Mucosa of descending colon (tissue), 3 donors: ENCODE measurements around the gene MYO6. TPM values are rescaled to one million over a fixed set of nuclear protein-coding genes. Genes with fewer than 3 reads are reported as not detected.

Experiments used
- ATAC-seq: fragments of 200-7000 bp; cut with Tn5 transposase; one replicate; pipeline ENCODE4 v1.9.1; 2020; ENCODE audit warnings: mild to moderate bottlenecking, moderate library complexity
- DNase-seq, 3 donors: peaks; one replicate each; pipeline ENCODE4 v3.0.0-alpha.2; 2020
- H3K36me3 ChIP-seq: fragments of 200-600 bp; one replicate; pipeline ENCODE4 v1.8.0; 2021; ENCODE audit warnings: low read depth, mild to moderate bottlenecking
- H3K4me1 ChIP-seq: fragments of 200-600 bp; one replicate; pipeline ENCODE4 v1.8.0; 2021; ENCODE audit warnings: low read depth, mild to moderate bottlenecking
- H3K4me3 ChIP-seq: fragments of 200-600 bp; one replicate; pipeline ENCODE4 v1.8.0; 2021; ENCODE audit warnings: mild to moderate bottlenecking
- H3K9me3 ChIP-seq: fragments of 200-600 bp; one replicate; pipeline ENCODE4 v1.8.0; 2021; ENCODE audit warnings: mild to moderate bottlenecking
- CTCF ChIP-seq: fragments of 200-600 bp; IDR thresholded peaks from one replicate; pipeline ENCODE4 v1.8.0; 2022; ENCODE audit warnings: antibody characterized with exemption, mild to moderate bottlenecking
- intact Hi-C, 2 donors: fragments of 100-400 bp; cut with DNase I in 1 of 2; cut with micrococcal nuclease in 1 of 2; formaldehyde crosslinking; loops; one replicate each; pipeline versions ENCODE4 v1.11.0 to v1.11.1; 2022; cut with DNase I, micrococcal nuclease
- total RNA-seq, 3 donors: library from RNA; stranded (reverse); fragmentation: NEBNext Ultra II Directional in 2 of 3; extraction: Animal tissue kit (Norgen Biotek cat#: 25700) in 2 of 3; gene quantifications; one replicate each; pipeline versions ENCODE4 v1.2.1 to v1.2.4, GENCODE V29; 2021 to 2023
- donor health status: DM: no; HTN: no; CAD: no; lungs with moderate emphysema.
- donor health status: DM: no; HTN: no; CAD: no.
- donor health status: DM: no; HTN: yes; CAD: no.

The MYO6 gene
- total RNA-seq, 3 donors from 2014 or later: 37.6 to 69.2 (median 59.7) TPM

DNA sequence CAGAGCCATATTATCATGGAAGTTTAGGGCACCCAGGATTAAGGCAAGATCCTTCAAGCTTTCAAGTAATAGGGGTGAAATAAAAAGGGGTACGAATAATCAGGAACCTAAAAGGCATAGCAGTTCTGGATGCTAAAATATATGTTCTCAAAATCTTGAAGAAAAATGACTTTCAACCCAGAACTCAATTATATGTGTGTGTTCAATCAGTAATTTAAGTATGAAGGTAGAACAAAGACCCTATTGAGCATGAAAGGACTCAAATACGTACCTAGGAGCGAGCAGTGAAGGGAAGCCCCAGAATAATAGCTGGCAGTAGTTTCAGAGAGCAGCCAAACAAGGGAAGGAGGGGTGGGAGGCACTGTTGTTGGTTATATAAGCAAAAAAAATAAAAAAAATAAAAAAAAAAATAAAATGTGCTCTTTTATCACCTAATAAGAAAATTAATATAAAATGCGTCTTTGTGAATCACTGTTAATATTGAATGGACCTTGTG, 45.4 kb downstream of the MYO6 start:
- DNase-seq (no peak), ATAC-seq (no peak)
- Histone ChIP-seq H3K9me3 (no peaks in the 10 kb centered on the region), H3K4me1 (no peaks in the 10 kb centered on the region), H3K4me3 (no peak overlapping the region), H3K36me3 (no peaks in the 10 kb centered on the region)
- TF ChIP-seq CTCF: no peak
- intact Hi-C loops: no loop called here

GRCh38 chr6:75794954-75795739, 46.1 kb downstream of the MYO6 start:
- Histone ChIP-seq H3K9me3 (no peaks in the 10 kb centered on the region), H3K4me3 (no peak overlapping the region), H3K36me3 (no peaks in the 10 kb centered on the region), H3K4me1 (no peaks in the 10 kb centered on the region)
- TF ChIP-seq CTCF: no peak
- DNase-seq: no peak
- intact Hi-C loops: no loop called here
- no peak for ATAC-seq

- intact Hi-C loops: no loop called here
- H3K36me3 ChIP-seq: no peaks in the 10 kb centered on the region
- ATAC-seq: no peak
Measured at GRCh38 chr6:75796723-75797122, 47.7 kb downstream of the MYO6 start.

DNA sequence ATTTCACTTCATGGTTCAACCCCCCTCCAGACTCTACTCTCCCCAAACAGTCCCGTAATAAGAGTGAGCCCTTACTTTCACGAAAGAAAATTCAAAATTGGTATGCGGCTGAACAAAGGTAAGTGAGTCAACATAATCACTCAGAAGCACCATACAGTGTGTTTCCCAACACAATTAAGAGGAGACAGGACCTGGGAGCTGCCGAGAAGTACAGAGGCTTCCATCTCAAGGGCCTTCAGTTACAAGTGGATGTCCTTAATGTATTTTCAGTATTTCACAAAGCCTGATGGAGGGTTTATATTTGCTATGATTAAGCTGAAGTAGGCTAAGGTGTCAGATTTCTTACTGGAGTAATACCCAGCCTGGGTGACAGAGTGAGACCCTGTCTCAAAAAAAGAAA, 51.1 kb downstream of the MYO6 start:
- no peaks in the 10 kb centered on the region for H3K36me3 ChIP-seq
- no peak for TF ChIP-seq CTCF
- H3K4me1 ChIP-seq: no peaks in the 10 kb centered on the region
- intact Hi-C loops: no loop called here
- no peak overlapping the region for H3K4me3 ChIP-seq
- H3K9me3 ChIP-seq: no peaks in the 10 kb centered on the region
- DNase-seq (no peak), ATAC-seq (no peak)

More at GRCh38 chr6:75796723-75797122, 47.7 kb downstream of the MYO6 start:
- Histone ChIP-seq H3K9me3 (no peaks in the 10 kb centered on the region), H3K4me3 (no peak overlapping the region), H3K4me1 (no peaks in the 10 kb centered on the region)
- DNase-seq: no peak
- no peak for TF ChIP-seq CTCF

GRCh38 chr6:75800708-75801505, 51.9 kb downstream of the MYO6 start:
- intact Hi-C loops: no loop called here
- Histone ChIP-seq H3K9me3 (no peaks in the 10 kb centered on the region), H3K4me1 (no peaks in the 10 kb centered on the region), H3K36me3 (no peaks in the 10 kb centered on the region), H3K4me3 (no peak overlapping the region)
- TF ChIP-seq CTCF: no peak
- DNase-seq: no peak
- ATAC-seq: no peak
